Measurements from ENCODE around the gene ERVK3-1. TPM values are rescaled to one million over a fixed set of nuclear protein-coding genes. Genes with fewer than 3 reads are reported as not detected.
A peak's percentile ranks its signal among the peaks of the same experiment; 100 is the strongest.

ERVK3-1 gene
- total RNA-seq, 6 experiments from 2014 or later = 24.0 to 31.2 (median 28.2) TPM

DNA sequence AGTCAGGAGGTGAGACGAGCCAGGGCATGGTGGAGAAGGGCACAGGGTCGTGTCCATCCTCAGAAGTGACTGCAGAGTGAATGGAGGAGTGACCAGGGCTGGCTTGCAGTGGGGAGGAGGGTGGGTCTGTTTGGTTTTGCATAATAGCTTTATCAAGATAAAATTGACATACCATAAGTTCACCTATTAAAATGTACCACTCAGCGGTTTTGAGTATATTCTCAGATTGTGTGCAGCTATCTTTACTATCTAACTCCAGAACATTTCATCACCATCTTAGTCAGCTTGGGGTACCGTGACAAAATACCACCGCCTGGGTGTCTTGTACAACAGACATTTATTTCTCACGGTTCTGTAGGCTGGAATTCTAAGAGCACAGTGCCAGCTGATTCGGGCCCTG is 13.2 kb upstream of the ERVK3-1 start:
- no peak overlapping the region for H3K27ac Mint-ChIP-seq
- H3K9me3 Mint-ChIP-seq = peaks cover 75% of the 10 kb centered on the region
- DNase-seq = no peak
- no peak overlapping the region for H3K4me3 Mint-ChIP-seq
- peaks cover 2% of the 10 kb centered on the region; the same call in 1 of the 2 replicates for H3K27me3 Mint-ChIP-seq (ENCODE audit: insufficient read depth)
- H3K36me3 Mint-ChIP-seq (ENCODE audit: low read depth) = peaks cover 91% of the 10 kb centered on the region
- TF ChIP-seq, protein P1, sequence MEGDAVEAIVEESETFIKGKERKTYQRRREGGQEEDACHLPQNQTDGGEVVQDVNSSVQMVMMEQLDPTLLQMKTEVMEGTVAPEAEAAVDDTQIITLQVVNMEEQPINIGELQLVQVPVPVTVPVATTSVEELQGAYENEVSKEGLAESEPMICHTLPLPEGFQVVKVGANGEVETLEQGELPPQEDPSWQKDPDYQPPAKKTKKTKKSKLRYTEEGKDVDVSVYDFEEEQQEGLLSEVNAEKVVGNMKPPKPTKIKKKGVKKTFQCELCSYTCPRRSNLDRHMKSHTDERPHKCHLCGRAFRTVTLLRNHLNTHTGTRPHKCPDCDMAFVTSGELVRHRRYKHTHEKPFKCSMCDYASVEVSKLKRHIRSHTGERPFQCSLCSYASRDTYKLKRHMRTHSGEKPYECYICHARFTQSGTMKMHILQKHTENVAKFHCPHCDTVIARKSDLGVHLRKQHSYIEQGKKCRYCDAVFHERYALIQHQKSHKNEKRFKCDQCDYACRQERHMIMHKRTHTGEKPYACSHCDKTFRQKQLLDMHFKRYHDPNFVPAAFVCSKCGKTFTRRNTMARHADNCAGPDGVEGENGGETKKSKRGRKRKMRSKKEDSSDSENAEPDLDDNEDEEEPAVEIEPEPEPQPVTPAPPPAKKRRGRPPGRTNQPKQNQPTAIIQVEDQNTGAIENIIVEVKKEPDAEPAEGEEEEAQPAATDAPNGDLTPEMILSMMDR (IDR thresholded peaks at IDR 0.05) = no peak
- no peaks in the 10 kb centered on the region for H3K4me1 Mint-ChIP-seq (ENCODE audit: low read depth)

- peaks cover 82% of the 10 kb centered on the region for H3K9me3 Mint-ChIP-seq
- peaks cover 87% of the 10 kb centered on the region for H3K36me3 Mint-ChIP-seq (ENCODE audit: low read depth)
- TF ChIP-seq, protein P1 (IDR thresholded peaks at IDR 0.05) = no peak
- no peak overlapping the region for H3K4me3 Mint-ChIP-seq
- DNase-seq = no peak
- no peaks in the 10 kb centered on the region for H3K4me1 Mint-ChIP-seq (ENCODE audit: low read depth)
- H3K27ac Mint-ChIP-seq = no peak overlapping the region
- peaks cover 2% of the 10 kb centered on the region; the same call in 1 of the 2 replicates for H3K27me3 Mint-ChIP-seq (ENCODE audit: insufficient read depth)
These were observed 10.3 kb upstream of the ERVK3-1 start for GRCh38 chr19:58294743-58295374.

DNA sequence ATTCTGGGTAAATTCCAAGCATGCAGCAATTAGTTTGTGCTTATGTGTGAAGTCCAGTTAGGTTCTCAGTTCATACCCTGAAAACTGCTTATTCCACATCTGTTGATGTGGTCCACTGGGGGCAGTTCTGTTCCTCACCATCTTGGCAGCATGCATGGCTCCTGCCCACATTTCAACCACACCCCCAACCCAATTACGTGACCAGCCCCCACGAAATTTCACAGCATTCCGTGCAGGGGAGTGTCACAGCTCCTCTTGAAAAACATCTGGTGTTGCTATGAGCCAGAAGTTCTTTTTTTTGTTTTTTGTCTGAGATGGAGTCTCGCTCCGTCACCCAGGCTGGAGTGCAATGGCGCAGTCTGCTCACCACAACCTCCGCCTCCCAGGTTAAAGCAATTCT is 9.1 kb upstream of the ERVK3-1 start:
- Mint-ChIP-seq H3K27ac (no peak overlapping the region), H3K27me3 (ENCODE audit: insufficient read depth) (peaks cover 2% of the 10 kb centered on the region; the same call in 1 of the 2 replicates), H3K36me3 (ENCODE audit: low read depth) (peaks cover 91% of the 10 kb centered on the region), H3K4me3 (no peak overlapping the region), H3K9me3 (peaks cover 78% of the 10 kb centered on the region), H3K4me1 (ENCODE audit: low read depth) (no peaks in the 10 kb centered on the region)
- TF ChIP-seq, protein P1 (IDR thresholded peaks at IDR 0.05) = no peak
- no peak for DNase-seq

- peaks cover 15% of the 10 kb centered on the region for H3K4me1 Mint-ChIP-seq (ENCODE audit: low read depth)
- peaks cover 3% of the 10 kb centered on the region for H3K27me3 Mint-ChIP-seq (ENCODE audit: insufficient read depth)
- DNase-seq = no peak
- no peak overlapping the region for H3K27ac Mint-ChIP-seq
- peaks cover 75% of the 10 kb centered on the region for H3K36me3 Mint-ChIP-seq (ENCODE audit: low read depth)
- TF ChIP-seq, protein P1 (IDR thresholded peaks at IDR 0.05) = no peak
- peaks cover 38% of the 10 kb centered on the region for H3K9me3 Mint-ChIP-seq
- no peak overlapping the region for H3K4me3 Mint-ChIP-seq
These were observed 4.6 kb upstream of the ERVK3-1 start for GRCh38 chr19:58300620-58301019.

DNA sequence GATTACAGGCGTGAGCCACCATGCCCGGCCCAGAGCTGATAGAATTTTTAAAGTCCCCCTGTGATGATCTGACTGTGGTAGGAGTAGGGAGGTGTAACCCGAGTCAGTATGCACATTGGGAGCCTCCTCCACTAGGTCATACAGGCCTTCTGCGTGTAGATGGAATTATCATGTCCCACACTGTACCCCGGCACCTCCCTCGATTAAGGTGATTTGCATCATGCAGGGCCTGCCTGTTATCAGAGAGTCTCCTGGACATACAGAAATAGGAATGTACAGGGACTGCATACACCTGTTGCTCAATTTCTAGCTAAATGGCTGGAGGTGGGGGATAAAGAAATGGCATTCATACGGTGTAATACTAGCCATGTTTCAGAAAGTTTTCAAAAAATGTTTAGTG is 922 bp upstream of the ERVK3-1 start:
- Mint-ChIP-seq H3K27me3 (ENCODE audit: insufficient read depth) (peaks cover 3% of the 10 kb centered on the region), H3K4me1 (ENCODE audit: low read depth) (peaks cover 24% of the 10 kb centered on the region), H3K36me3 (ENCODE audit: low read depth) (peaks cover 72% of the 10 kb centered on the region), H3K27ac (peak overlapping the region; percentile 96; the same call in 1 of the 2 replicates), H3K9me3 (peaks cover 17% of the 10 kb centered on the region), H3K4me3 (peak overlapping the region; percentile 97)
- TF ChIP-seq, protein P1 (IDR thresholded peaks at IDR 0.05) = no peak
- no peak for DNase-seq

All from HFFc6 (cell line).